ENCODE data around the gene ACSL1. TPM values are rescaled to one million over a fixed set of nuclear protein-coding genes. Genes with fewer than 3 reads are reported as not detected.

The ACSL1 gene
- polyA plus RNA-seq, 1 donor (not counting 4 experiments of a cell fraction or from before 2014, with no cell fraction given): 60.6 TPM

- H3K27ac ChIP-seq (ENCODE audit: control insufficient read depth, insufficient read depth, low read length): no peak overlapping the region
- H3K36me3 ChIP-seq (ENCODE audit: control insufficient read depth in 2 of 2, extremely low read depth in 1 of 2, insufficient read depth in 2 of 2, low read length in 2 of 2): no peaks in the 10 kb centered on the region
- H2AFZ ChIP-seq (ENCODE audit: control insufficient read depth, low read length): no peak overlapping the region
- no peak for DNase-seq (ENCODE audit: low read depth, low spot score)
- no peaks in the 10 kb centered on the region for H3K27me3 ChIP-seq (ENCODE audit: control insufficient read depth, extremely low read depth, insufficient read depth, low read length)
- H3K4me1 ChIP-seq (ENCODE audit: control insufficient read depth, extremely low read depth, insufficient read depth, low read length): no peaks in the 10 kb centered on the region
- H3K4me2 ChIP-seq (ENCODE audit: control insufficient read depth, extremely low read depth, insufficient read depth, low read depth, low read length): no peak overlapping the region
- H4K20me1 ChIP-seq (ENCODE audit: control insufficient read depth, extremely low read depth, insufficient read depth, low read length): no peaks in the 10 kb centered on the region
- TF ChIP-seq CTCF (optimal IDR thresholded peaks at IDR 0.05 in 1 of 3, IDR thresholded peaks at IDR 0.05 in 1 of 3, conservative IDR thresholded peaks at IDR 0.05 in 1 of 3; ENCODE audit: extremely low read depth in 1 of 3, insufficient read depth in 2 of 3, low read length in 3 of 3) (no peak), EZH2 (IDR thresholded peaks at IDR 0.05; ENCODE audit: low read length) (no peak)
- no peaks in the 10 kb centered on the region for H3K9me3 ChIP-seq (ENCODE audit: control insufficient read depth, low read depth, low read length)
- no peaks in the 10 kb centered on the region for H3K79me2 ChIP-seq (ENCODE audit: control insufficient read depth, insufficient read depth, low read length)
- FAIRE-seq: no peak
- no peak overlapping the region for H3K4me3 ChIP-seq (ENCODE audit: control insufficient read depth in 2 of 3, extremely low read depth in 1 of 3, insufficient read depth in 2 of 3, low read depth in 1 of 3, low read length in 3 of 3)
- dilution Hi-C loops (cut with MboI; ENCODE audit: extremely low pct_ligation_motif_present, low sequenced_read_pairs): no loop called here
- H3K9ac ChIP-seq (ENCODE audit: control insufficient read depth, extremely low read depth, insufficient read depth, low read length): no peak overlapping the region
- H3K9me1 ChIP-seq (ENCODE audit: control insufficient read depth, extremely low read depth, insufficient read depth, low read length): no peaks in the 10 kb centered on the region
These were observed 42.9 kb upstream of the ACSL1 start for GRCh38 chr4:184868623-184869022.

- no peak for DNase-seq (ENCODE audit: low read depth, low spot score)
- Histone ChIP-seq H3K27me3 (ENCODE audit: control insufficient read depth, extremely low read depth, insufficient read depth, low read length) (peaks cover 3% of the 10 kb centered on the region), H3K27ac (ENCODE audit: control insufficient read depth, insufficient read depth, low read length) (no peak overlapping the region), H3K79me2 (ENCODE audit: control insufficient read depth, insufficient read depth, low read length) (no peaks in the 10 kb centered on the region), H2AFZ (ENCODE audit: control insufficient read depth, low read length) (no peak overlapping the region), H3K9me3 (ENCODE audit: control insufficient read depth, low read depth, low read length) (no peaks in the 10 kb centered on the region), H4K20me1 (ENCODE audit: control insufficient read depth, extremely low read depth, insufficient read depth, low read length) (no peaks in the 10 kb centered on the region), H3K9me1 (ENCODE audit: control insufficient read depth, extremely low read depth, insufficient read depth, low read length) (no peaks in the 10 kb centered on the region), H3K4me2 (ENCODE audit: control insufficient read depth, extremely low read depth, insufficient read depth, low read depth, low read length) (no peak overlapping the region), H3K4me1 (ENCODE audit: control insufficient read depth, extremely low read depth, insufficient read depth, low read length) (no peaks in the 10 kb centered on the region), H3K36me3 (ENCODE audit: control insufficient read depth in 2 of 2, extremely low read depth in 1 of 2, insufficient read depth in 2 of 2, low read length in 2 of 2) (no peaks in the 10 kb centered on the region), H3K9ac (ENCODE audit: control insufficient read depth, extremely low read depth, insufficient read depth, low read length) (no peak overlapping the region), H3K4me3 (ENCODE audit: control insufficient read depth in 2 of 3, extremely low read depth in 1 of 3, insufficient read depth in 2 of 3, low read depth in 1 of 3, low read length in 3 of 3) (no peak overlapping the region)
- FAIRE-seq: no peak
- dilution Hi-C loops (cut with MboI; ENCODE audit: extremely low pct_ligation_motif_present, low sequenced_read_pairs): no loop called here
- TF ChIP-seq CTCF (optimal IDR thresholded peaks at IDR 0.05 in 1 of 3, IDR thresholded peaks at IDR 0.05 in 1 of 3, conservative IDR thresholded peaks at IDR 0.05 in 1 of 3; ENCODE audit: extremely low read depth in 1 of 3, insufficient read depth in 2 of 3, low read length in 3 of 3) (no peak), EZH2 (IDR thresholded peaks at IDR 0.05; ENCODE audit: low read length) (no peak)
These were observed 38.1 kb upstream of the ACSL1 start for GRCh38 chr4:184863916-184864315.

Measured in keratinocyte (primary cell).